Kidney (tissue), 14 donors: Measurements from ENCODE around the gene MYO16. TPM values are rescaled to one million over a fixed set of nuclear protein-coding genes. Genes with fewer than 3 reads are reported as not detected.

Experiments used
- DNase-seq, 5 donors: peaks; one replicate each; pipeline ENCODE4 v3.0.0-alpha.2; 2013 to 2020
- FAIRE-seq: peaks from 2 replicates; lab custom pipeline; 2012; peaks lifted over from hg19 to GRCh38; lab: Jason Lieb, UNC
- H3K27ac ChIP-seq, 2 donors: one replicate each; pipeline ENCODE4 v1.7.0; 2013; ENCODE audit warnings: low read depth in 2 of 2, low read length in 2 of 2, inconsistent platforms in 1 of 2
- H3K27me3 ChIP-seq: one replicate; pipeline ENCODE4 v1.7.1; 2013; ENCODE audit warnings: low read length, inconsistent platforms; ENCODE audit not compliant: control insufficient read depth, insufficient read depth
- H3K36me3 ChIP-seq, 3 donors: one replicate each; pipeline versions ENCODE4 v1.7.0 to v1.7.1; 2013; ENCODE audit warnings: low read length in 3 of 3, control low read depth in 1 of 3, inconsistent platforms in 1 of 3; ENCODE audit not compliant: insufficient read depth in 3 of 3, control insufficient read depth in 2 of 3
- H3K4me1 ChIP-seq, 3 donors: one replicate each; pipeline versions ENCODE4 v1.7.0 to v1.7.1; 2013; ENCODE audit warnings: low read length in 3 of 3, inconsistent platforms in 1 of 3, low read depth in 1 of 3; ENCODE audit not compliant: control insufficient read depth in 2 of 3, insufficient read depth in 2 of 3
- H3K4me3 ChIP-seq, 3 donors: one replicate each; pipeline versions ENCODE4 v1.7.0 to v1.8.1; 2013; ENCODE audit warnings: low read length in 3 of 3, control low read depth in 1 of 3, inconsistent platforms in 1 of 3
- H3K9ac ChIP-seq, 3 donors: one replicate each; pipeline versions ENCODE4 v1.7.0 to v1.7.1; 2013; ENCODE audit warnings: low read length in 3 of 3, control low read depth in 1 of 3, inconsistent platforms in 1 of 3
- H3K9me3 ChIP-seq, 3 donors: one replicate each; pipeline versions ENCODE4 v1.7.0 to v1.7.1; 2013; ENCODE audit warnings: low read length in 3 of 3, control low read depth in 1 of 3, inconsistent platforms in 1 of 3; ENCODE audit not compliant: control insufficient read depth in 2 of 3, insufficient read depth in 1 of 3
- intact Hi-C: fragments of 100-400 bp; cut with DNase I; formaldehyde crosslinking; loops from one replicate; pipeline ENCODE4 v1.11.1; 2022
- polyA plus RNA-seq: library from polyadenylated mRNA; stranded (reverse); fragments of 350-450 nt; fragmentation: Illumina TruSeq; extraction: RNeasy Lipid Tissue Mini Kit (QIAGEN cat#74804); gene quantifications from one replicate; pipeline ENCODE4 v1.2.3, GENCODE V29; 2014; ENCODE audit warnings: low read depth, low replicate concordance; ENCODE audit not compliant: insufficient read depth
- total RNA-seq: library from RNA; stranded (reverse); fragmentation: NEBNext Ultra II Directional; extraction: Animal tissue kit (Norgen Biotek cat#: 25700); gene quantifications from one replicate; pipeline ENCODE4 v1.2.1, GENCODE V29; 2021
- TF ChIP-seq, protein P1 (sequence below): IDR thresholded peaks from 3 replicates; pipeline ENCODE4 v1.5.1; 2012; ENCODE audit warnings: mild to moderate bottlenecking, moderate library complexity, borderline replicate concordance; ENCODE audit not compliant: insufficient read depth; ENCODE audit errors: extremely low read depth
- donor health status: control.
- donor health status: control.
- donor health status: control.
- donor health status: control.
- donor health status: control.
- donor health status: DM: yes; HTN: yes; CAD: no.
- donor health status: Normal renal cell carcinoma (clear cell type).

The MYO16 gene
- total and polyA plus RNA-seq, 2 donors from 2014 or later, result 0.22 to 0.43 TPM

DNA sequence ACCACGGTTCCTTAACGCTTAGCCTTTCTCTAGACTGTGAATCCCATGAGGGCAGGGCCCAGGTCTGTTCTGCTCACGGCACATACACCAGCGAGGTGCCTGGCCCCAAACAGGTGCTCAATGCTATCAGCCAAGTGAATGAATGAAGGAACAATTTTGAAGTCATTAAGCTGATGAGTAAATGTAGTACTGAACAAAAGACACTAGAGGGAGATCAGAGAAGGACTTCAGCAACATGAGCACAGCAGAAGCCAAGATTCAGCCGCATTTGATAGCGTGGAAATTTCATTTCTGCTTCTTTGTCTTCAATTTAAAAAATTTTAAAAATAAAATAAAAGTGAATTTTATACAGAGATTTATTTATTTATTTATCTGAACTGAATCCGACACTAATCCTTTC lies 20.1 kb upstream of the MYO16 start:
- Histone ChIP-seq H3K27ac (no peak overlapping the region), H3K9me3 (peaks cover 0 to 16% (median 0%) of the 10 kb centered on the region in 3 donors), H3K9ac (no peak overlapping the region), H3K4me1 (no peaks in the 10 kb centered on the region), H3K4me3 (no peak overlapping the region), H3K27me3 (no peaks in the 10 kb centered on the region), H3K36me3 (no peaks in the 10 kb centered on the region)
- DNase-seq, result peak in 2 of 5 donors; percentile 20 to 42
- FAIRE-seq, result no peak
- intact Hi-C loops, result no loop called here
- TF ChIP-seq, protein P1, sequence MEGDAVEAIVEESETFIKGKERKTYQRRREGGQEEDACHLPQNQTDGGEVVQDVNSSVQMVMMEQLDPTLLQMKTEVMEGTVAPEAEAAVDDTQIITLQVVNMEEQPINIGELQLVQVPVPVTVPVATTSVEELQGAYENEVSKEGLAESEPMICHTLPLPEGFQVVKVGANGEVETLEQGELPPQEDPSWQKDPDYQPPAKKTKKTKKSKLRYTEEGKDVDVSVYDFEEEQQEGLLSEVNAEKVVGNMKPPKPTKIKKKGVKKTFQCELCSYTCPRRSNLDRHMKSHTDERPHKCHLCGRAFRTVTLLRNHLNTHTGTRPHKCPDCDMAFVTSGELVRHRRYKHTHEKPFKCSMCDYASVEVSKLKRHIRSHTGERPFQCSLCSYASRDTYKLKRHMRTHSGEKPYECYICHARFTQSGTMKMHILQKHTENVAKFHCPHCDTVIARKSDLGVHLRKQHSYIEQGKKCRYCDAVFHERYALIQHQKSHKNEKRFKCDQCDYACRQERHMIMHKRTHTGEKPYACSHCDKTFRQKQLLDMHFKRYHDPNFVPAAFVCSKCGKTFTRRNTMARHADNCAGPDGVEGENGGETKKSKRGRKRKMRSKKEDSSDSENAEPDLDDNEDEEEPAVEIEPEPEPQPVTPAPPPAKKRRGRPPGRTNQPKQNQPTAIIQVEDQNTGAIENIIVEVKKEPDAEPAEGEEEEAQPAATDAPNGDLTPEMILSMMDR, result peak; percentile 10

DNA sequence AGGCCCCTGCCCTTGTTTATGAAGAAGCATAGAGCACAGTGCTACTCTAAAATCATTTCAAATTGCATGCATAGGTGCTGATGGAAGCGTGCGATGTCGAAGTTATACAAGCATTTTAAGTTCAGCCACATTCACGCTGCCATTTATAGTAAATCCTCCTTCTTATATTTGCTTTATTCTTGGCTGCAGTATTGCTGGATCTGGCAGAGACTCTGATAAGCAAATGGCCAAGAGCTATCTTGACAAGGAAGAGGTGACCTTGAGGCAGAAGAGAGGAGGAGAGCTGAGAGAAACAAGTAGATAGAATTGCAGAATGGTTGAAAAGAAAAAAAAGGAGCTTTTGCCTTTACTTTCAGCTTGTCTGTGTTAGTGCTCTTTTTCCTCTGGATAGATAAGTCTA lies 18.9 kb upstream of the MYO16 start:
- Histone ChIP-seq H3K4me1 (no peaks in the 10 kb centered on the region), H3K9me3 (peaks cover 0 to 16% (median 0%) of the 10 kb centered on the region in 3 donors), H3K4me3 (no peak overlapping the region), H3K27ac (no peak overlapping the region), H3K9ac (no peak overlapping the region), H3K36me3 (no peaks in the 10 kb centered on the region), H3K27me3 (no peaks in the 10 kb centered on the region)
- DNase-seq (no peak), FAIRE-seq (no peak)
- intact Hi-C loops, result no loop called here
- TF ChIP-seq, protein P1, result no peak

DNA sequence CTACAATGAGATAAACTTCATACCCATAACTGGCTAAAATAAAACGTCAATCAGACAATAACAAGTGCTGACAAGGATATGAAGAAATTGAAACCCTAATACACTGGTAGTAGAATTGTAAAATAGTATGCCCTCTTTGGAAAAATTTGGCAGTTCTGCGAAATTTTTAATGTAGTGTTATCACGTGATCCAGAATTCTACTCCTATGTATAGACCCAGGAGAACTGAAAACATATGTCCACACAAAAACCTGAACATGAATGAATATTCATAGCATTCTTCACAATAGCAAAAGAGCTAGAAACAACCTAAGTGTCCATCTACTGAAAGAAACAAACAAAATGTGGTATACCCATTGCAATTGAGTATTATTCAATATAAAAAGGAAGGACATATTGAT lies 14.2 kb upstream of the MYO16 start:
- H3K4me3 ChIP-seq, result no peak overlapping the region
- intact Hi-C loops, result no loop called here
- TF ChIP-seq, protein P1, result no peak
- DNase-seq, result no peak
- no peak overlapping the region for H3K27ac ChIP-seq
- no peaks in the 10 kb centered on the region for H3K27me3 ChIP-seq
- no peak overlapping the region for H3K9ac ChIP-seq
- no peaks in the 10 kb centered on the region for H3K9me3 ChIP-seq
- FAIRE-seq, result no peak
- H3K36me3 ChIP-seq, result no peaks in the 10 kb centered on the region
- no peaks in the 10 kb centered on the region for H3K4me1 ChIP-seq

GRCh38 chr13:108618233-108618632 lies 11.2 kb upstream of the MYO16 start:
- FAIRE-seq (no peak), DNase-seq (no peak)
- no peaks in the 10 kb centered on the region for H3K27me3 ChIP-seq
- no peaks in the 10 kb centered on the region for H3K4me1 ChIP-seq
- no peak overlapping the region for H3K9ac ChIP-seq
- intact Hi-C loops, result no loop called here
- TF ChIP-seq, protein P1, result no peak
- no peaks in the 10 kb centered on the region for H3K9me3 ChIP-seq
- H3K4me3 ChIP-seq, result no peak overlapping the region
- H3K36me3 ChIP-seq, result no peaks in the 10 kb centered on the region
- no peak overlapping the region for H3K27ac ChIP-seq
